HG03520 (cell line): ENCODE data around the gene CFAP57.

Source experiments
- ATAC-seq: cut with Tn5 transposase; IDR thresholded peaks from one replicate; pipeline ENCODE4 v1.9.1; 2021; ENCODE audit warnings: mild to moderate bottlenecking, moderate library complexity; ENCODE audit not compliant: unreplicated experiment

The CFAP57 gene

DNA sequence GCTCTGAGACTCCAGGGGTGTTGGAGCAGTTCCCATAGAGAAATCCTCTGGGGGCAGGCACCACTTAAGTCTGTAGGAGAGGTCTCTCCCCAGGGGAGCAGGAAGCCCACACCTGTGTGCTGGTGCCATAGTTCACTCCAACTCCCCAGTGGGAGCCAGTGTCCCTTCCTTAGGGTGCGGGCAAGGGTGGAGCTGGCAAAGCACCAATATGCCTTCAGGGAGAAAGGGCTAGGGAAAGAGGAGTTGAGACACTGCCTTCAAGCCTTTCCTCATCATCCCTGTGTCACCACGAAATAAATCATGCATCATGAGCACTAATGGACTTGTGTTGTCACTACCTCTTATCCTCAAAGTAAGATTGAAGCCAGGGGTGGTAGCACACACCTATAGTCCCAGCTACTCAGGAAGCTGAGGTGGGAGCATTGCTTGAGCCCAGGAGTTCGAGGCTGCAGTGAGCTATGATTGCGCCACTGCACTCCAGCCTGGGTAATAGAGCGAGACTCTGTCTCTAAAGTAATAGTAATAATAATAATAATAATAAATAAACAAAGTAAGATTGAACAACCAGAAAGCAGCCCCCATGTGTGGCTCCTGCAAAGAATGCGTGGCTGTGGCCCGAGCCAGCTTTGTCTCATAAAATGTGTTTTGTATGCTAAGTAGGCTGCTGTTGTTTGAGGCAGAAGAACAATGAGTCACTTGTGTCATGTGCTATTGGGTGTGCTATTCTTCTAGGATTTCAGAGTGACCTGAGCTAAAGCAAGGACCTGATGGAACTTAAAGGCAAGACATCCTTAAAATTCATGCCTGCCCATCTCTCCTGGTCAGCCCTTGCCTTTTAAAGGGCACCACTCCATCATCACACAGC lies 122.0 kb downstream of the CFAP57 start:
- no peak for ATAC-seq

DNA sequence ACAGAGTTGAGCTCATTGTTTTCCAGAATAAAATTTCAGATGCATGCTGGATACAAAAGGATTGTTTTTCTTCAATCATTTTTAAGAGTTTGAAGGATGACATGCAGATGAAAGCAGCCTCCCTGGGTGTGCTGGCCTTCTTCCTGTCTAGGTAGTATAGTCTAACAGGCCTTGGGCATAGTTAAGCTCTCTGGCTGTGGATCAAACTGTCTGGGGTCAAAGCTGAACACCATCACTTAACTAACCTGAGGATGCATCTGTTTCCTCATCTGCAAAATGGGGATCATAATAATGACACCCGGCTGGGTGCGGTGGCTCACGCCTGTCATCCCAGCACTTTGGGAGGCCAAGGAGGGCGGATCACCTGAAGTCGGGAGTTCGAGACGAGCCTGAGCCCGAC lies 122.6 kb downstream of the CFAP57 start:
- no peak for ATAC-seq

- ATAC-seq, result no peak
Observed at GRCh38 chr1:43296207-43296606, 124.1 kb downstream of the CFAP57 start.

DNA sequence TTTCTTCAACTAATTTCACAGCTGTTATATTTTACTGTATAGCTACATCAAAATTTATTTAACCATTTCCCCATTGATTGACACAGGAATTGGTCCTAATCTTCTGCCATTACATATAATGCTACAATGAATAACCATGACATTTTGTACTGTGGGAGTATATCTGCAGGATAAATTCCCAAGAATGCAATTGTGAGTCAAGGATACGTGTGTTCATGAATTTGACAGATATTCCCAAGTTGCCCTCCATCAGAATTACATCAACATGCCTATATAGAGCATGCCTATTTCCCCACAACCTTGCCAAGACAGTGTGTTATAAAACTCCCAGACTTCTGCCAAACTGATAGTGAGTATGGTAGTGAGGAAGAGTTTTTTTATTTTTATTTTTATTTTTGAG lies 125.9 kb downstream of the CFAP57 start:
- no peak for ATAC-seq

DNA sequence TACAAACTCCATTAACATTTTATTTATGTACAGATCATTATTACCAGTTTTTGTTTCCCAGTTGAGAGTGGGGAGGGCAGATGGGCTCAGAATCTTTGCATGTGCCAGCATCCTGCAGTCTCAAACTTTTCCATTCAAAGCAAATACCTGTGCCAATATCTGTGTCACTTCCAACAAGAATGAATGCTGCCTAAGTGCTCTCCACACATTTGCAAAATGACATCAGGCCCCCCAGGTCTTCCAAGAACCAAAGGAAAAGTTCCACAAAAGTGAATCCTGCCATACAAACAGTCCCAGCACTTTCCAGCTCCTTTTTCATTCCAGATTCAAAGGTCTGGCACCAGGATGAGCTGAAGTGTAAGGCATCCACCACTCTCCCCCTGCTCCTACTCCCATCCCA lies 127.0 kb downstream of the CFAP57 start:
- no peak for ATAC-seq

DNA sequence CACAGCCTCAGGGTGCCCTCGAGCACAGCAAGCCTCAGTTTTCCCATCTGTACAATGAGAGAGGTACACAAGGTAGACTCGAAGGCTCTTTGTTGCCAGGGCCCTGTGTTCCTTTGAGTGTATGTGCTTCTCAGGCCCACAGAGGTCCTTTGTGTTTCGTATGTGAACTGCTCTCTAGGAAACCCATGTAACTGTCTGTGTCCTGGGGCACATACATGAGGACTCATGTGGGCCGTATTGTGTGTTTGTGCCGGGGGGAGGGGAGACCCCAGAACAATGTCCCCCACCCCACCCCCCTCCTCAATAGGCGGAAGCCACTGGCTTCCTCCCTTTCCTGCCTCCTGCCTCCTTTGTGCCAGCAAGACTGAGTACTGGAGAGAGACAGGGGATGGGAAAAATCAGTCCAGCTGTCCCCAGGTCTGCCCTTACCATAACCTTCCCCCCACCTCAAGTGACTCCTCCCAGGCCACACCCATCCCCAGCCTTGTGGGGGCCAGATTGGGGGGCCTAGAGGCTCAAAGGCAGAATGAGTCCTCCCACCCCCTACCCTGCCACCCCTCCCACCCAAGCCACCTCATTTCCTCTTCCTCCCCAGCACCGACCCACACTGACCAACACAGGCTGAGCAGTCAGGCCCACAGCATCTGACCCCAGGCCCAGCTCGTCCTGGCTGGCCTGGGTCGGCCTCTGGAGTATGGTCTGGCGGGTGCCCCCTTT lies 128.4 kb downstream of the CFAP57 start, which contains the start of gene TIE1:
TIE1 (plus strand) TSS at position 605 of the 717 bp plus-strand sequence; CDS start at position 695, 90 bp downstream.
- ATAC-seq, result no peak

DNA sequence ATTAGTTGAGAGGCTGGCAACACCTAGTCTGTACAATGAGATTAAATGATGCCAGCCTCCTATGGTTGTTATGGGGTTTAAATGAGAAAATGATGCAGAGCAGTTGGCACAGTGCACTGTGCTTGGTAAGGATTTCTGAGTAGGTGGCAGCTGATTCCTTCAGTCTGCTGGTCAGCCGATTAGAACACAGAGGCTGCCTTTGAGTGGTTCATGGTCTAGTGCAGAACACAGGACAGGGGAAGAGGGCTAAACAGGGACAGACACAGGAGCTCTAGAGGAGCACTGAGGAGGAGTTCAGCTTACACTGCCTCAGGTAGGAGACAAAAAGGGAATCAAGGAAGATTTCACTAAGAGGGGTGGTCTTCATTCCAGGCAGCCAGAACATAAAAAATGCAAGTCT lies 130.1 kb downstream of the CFAP57 start:
- ATAC-seq, result no peak

GRCh38 chr1:43302721-43303470 lies 130.8 kb downstream of the CFAP57 start:
- no peak for ATAC-seq

GRCh38 chr1:43303471-43304313 lies 131.6 kb downstream of the CFAP57 start:
- ATAC-seq, result no peak
